Measurements from ENCODE around the gene EFHD2.
"Not testable (repeated sequence)": the region's sequence is repeated elsewhere in the genome, so short reads cannot be mapped to it uniquely, and the experiment has no call there.

Gene EFHD2

DNA sequence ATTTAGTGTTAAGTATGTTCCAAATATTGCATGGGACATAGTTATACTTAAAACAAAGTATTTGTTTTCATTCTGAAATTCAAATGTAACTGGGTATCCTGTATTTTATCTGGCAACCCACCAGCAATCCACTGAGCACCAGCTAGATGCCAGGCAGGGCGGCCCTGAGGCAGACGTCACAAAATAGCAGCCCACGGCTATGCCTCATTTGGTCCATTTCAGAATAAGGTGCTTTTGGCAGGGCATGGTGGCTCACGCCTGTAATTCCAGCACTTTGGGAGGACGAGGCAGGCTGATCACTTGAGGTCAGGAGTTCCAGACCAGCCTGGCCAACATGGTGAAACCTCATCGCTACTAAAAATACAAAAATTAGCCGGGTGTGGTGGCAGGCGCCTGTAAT lies 19.9 kb upstream of the EFHD2 start:
- not testable (repeated sequence) for DNase-seq

DNA sequence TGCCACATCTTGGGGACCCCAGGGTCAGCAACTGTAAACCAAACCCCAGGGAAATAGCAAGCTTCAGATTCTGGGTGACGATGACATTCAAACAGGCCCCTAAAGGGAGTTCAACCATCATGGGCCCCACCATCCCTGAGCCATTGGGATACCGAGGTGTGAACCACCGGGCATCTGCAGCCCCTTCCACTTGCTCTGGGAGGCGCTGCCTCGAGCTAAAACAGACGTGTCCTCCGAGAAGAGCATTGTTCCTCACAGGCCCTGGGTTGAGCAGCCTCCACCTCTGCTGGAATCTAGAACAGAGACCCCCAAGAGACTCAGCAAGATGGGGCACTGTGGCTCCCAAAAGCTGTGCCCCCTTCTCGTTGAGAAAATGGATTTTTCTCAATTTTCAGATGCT lies 19.0 kb upstream of the EFHD2 start:
- no peak for DNase-seq

- no peak for DNase-seq
These were observed 18.3 kb upstream of the EFHD2 start for GRCh38 chr1:15391366-15391765.

GRCh38 chr1:15393475-15394257 lies 16.0 kb upstream of the EFHD2 start:
- DNase-seq, result no peak

GRCh38 chr1:15394258-15394690 lies 15.4 kb upstream of the EFHD2 start:
- no peak for DNase-seq

GRCh38 chr1:15397236-15397635 lies 12.5 kb upstream of the EFHD2 start:
- DNase-seq, result no peak

DNA sequence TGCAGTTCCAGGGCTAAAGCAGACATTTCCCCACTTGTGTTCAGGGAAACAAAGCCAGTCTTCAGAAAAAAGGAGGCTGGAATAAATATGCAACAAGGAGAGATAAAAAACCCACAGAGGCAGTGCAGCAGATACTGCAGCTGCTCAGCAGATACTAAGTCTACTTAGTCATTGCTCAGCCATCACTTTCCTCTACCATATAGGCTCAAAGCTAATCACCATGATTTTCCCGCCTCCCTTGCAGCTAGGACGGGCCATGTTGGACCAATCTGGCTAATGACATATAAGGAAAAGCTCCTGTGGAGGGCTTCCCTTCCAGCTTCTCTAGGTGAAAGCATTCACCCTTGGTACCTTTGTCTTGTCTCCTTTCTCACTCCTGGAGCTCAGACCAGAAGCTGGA lies 10.0 kb upstream of the EFHD2 start:
- DNase-seq, result no peak

DNA sequence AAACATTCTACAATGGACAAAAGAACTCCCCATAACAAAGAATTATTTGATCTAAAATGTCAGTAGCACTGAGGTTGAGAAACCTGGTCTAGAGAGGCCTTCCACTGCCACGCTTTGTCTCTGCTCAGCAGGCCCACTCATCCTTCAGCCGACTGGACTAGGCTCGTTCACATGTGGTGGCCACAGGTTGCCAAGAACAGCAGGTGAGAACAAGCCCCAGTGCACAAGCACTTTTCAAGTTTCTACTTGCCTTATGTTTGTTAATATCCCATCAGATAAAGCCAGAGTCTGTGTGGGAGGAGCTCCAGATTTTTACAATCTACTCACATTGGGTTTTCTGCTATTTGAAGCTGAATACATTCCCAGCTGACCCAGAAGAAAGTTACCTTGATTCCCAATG lies 9.1 kb upstream of the EFHD2 start:
- no peak for DNase-seq

DNA sequence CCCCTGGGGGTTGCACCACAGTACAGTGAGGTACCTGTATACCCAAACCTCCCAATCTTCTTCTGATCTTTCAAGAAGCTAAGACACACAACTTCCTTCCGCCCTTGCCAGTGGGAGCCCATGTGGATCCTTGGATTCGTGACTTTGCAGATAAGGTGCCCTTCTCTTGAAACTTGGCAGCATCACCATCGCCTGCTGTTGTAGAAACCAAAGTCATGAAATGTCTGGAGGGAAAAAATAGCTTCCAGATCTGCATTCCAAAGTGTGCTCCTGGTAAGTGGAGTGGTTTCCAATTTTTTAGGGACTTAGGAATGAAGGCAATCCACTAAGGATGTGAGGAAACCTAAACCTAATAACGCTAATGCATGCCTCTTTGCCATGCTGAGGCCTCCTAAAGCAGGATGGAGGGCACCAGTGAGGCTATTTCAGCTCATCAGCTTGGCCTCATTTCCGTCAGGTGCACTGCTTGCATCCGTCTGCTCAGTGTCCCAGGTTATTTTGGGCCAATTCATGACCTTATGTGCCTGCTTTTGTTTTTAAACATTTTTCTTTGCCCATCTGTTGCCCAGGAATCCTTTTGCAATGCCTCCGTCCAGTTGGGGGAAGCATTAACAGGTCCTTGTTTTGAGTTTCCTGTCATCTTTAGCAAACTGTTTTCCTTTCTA lies 8.2 kb upstream of the EFHD2 start:
- DNase-seq, result no peak

DNA sequence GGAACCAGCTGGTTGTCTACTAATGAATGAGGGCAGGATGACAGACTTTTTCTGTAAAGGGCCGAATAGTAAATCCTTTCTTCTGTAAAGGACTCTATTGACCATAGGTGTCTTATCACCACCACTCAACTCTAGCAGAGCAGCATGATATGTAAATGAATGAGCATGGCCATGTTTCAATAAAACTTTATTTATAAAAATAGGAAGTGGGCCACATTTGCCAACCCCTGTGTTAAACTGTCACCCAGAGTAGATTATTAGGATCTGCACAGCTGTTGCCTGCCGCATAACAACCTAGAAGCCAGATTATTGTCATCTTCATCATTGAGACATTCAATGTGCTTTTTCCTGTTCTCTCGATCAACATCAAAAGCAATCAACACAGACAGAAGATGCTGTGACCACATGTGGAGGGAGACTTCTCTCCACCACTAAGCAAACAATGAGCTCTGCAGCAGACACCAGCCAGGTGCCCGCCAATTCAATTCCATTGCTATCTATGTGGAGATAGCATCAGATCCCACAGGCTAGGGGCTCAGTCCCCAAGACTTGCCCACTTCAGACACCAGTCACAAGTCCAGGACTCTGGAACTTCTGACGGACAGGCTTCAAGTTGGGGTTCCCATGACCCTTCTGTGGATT lies 6.8 kb upstream of the EFHD2 start:
- DNase-seq, result no peak

DNA sequence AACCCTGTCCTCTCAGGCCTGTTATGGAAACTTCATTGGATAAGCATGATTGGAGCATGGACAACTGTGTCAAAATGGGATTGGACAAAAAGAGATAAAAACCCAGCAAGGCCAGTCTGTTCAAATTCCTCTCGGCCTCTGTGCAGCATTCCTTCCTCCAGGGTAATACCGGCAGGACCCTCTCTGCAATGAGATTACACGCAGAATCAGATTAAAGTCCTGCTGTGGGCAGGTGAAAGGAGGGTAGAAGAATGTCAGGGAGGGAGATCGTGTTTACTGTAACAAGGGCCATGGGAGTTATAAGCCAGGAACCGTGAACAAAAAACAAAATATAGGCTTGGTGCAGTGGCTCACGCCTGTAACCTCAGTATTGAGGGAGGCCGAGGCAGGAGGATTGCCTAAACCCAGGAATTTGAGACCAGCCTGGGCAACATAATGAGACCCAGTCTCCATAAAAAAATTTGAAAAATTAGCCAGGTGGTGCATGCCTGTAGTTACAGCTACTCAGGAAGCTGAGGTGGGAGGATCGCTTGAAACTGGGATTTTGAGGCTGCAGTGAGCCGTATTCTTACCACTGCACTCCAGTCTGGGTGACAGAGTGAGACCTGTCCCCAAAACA lies 5.6 kb upstream of the EFHD2 start:
- DNase-seq, result no peak

- no peak for DNase-seq
These were observed 4.4 kb upstream of the EFHD2 start for GRCh38 chr1:15405106-15405850.

DNA sequence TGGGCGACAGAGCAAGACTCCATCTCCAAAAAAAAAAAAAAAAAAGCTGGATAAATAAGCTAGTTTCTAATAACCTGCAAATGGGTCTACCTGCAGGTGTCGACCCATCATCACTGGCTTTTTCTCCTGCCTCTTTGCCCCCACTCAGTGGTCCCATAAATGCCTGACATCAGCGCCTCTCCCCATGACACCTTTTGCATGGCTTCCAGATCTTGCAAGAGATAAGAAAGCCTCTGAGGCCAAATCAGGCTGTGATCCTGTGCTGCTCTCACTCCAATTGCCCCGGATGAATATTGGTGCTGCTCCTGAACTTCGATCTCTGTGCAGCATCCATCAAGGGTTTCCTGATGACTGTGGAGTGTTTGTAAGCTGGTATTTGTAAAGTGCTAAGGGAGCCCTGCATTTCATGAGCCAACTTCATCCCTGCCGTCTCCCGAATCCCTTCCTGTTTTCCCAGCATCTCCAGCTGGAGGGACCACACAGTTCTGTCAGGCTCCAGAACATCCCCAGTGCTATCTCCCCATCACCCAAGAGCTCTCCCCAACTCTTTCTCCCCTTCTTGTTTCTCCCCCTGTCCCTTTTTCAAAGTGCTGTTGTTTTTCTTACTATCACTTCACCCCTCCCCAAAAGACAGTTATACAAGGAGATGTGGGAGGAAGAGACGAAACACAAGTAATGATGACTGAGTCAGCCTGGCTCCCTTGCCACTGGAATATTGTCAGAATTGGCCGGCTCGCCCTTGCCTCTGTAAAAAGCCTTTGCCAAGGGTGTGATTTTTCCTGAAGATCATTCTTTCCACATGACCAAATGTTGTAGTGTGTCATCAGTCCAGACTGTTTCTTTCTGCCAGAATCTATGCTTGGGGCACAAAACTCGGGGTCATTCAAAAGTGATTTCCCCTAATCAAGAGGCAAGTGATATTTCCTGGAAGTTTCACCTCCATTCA lies 2.8 kb upstream of the EFHD2 start:
- no peak for DNase-seq

- no peak for DNase-seq
These were observed 2.1 kb upstream of the EFHD2 start for GRCh38 chr1:15407580-15407979.

DNA sequence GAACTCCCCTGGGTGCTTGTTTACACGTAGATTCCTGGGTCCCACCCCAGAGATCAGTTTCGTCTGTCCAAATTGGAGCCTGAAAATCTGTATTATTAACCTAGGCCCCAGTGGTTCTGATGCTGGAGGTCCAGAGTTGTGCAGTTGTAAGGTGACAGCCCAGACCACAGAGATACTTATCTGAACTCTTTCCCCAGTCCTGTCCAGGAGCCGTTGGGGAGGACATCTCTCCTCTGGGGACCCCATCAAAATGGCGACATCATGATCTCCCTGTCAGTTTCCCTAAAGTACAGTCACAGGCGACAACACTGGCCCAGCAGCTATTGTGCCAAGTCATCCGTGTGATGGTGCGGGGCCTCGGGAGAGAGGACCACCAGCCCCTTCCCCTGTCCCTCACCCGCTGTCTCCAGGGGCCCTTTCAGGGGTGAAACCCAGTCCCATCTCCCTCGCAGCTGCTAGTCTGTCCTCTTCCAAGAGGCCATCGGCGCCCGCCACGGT lies 749 bp upstream of the EFHD2 start:
- DNase-seq, result no peak

GRCh38 chr1:15410223-15410883 lies 665 bp downstream of the EFHD2 start:
- peak; percentile 23 for DNase-seq

- DNase-seq, result peak; percentile 14
These were observed 1.2 kb downstream of the EFHD2 start for GRCh38 chr1:15410884-15411245.

DNA sequence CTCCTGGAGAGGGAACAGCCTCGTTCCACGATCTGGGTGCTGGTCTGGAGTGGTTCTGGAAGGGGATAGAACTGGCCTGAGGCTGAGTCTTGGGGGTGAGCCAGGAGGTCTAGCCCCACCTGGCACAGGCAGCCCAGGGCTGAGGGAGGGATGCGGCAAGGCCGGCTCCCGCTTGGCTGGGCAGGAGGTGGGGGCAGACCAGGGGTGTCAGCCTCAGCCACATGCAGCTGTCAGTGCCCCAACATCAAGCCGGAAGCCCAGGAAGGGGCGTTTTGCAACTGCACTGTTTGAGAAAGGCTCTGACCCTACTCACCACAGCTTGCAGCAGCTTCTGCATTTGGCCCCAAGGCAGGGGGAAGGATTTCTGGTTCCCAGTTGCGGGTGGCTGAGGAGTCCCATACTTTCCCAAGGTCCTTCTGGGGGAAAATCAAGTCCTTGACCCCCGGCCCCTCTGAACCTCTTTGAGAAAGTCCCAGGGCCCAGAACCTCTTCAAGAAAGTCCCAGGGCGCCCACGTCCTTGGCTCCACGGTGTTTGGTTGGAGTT lies 2.0 kb downstream of the EFHD2 start:
- DNase-seq, result peak; percentile 51

- DNase-seq, result peak; percentile 61
These were observed 2.6 kb downstream of the EFHD2 start for GRCh38 chr1:15412175-15412800.

DNA sequence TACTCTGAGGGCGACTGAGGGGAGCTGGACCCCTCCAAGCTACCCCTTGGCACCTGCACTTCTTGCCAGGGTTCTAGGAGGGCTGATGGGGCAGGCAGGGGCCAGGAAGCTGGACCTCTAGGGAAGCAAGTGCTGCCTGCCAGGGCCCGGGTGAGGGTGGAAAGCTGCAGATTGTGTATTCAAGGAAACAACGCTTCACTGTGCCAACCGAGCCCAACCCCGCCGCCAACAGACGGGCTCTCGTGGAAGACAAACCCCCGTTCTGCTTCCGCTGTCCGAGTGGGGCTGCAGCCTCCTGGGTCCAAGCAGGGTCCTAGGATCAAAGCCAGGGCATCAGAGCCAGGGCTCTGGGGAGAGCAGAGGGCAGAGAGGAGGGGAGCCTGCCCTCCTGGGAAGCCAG lies 3.2 kb downstream of the EFHD2 start:
- no peak for DNase-seq
